OCI-LY3 (cell line): ENCODE data around the gene SKIDA1.

Experiments used
- H2AFZ ChIP-seq: fragments of 200-600, 300-600 bp; shearing (Covaris generic); 2 replicates; pipeline ENCODE4 v1.6.0; 2014; ENCODE audit warnings: antibody characterized with exemption, low read depth, low read length
- H3K27ac ChIP-seq: fragments of 200-600, 300-600 bp; sonication (generic); 2 replicates; pipeline ENCODE4 v1.5.1; 2014; ENCODE audit warnings: mild to moderate bottlenecking, low read length, moderate library complexity, mixed read lengths
- H3K27me3 ChIP-seq: fragments of 200-600, 300-600 bp; sonication (generic); 2 replicates; pipeline ENCODE4 v1.6.1; 2014; ENCODE audit warnings: low read depth, low read length, mixed read lengths
- H3K36me3 ChIP-seq: fragments of 200-600, 300-600 bp; sonication (generic); replicated peaks from 2 replicates; pipeline ENCODE3; 2014; ENCODE audit warnings: low read depth, low read length, mixed read lengths
- H3K4me1 ChIP-seq: fragments of 300-600, 200-600 bp; sonication (generic); 2 replicates; pipeline ENCODE4 v1.6.1; 2014; ENCODE audit warnings: low read length, mixed read lengths
- H3K4me2 ChIP-seq: fragments of 200-600, 300-600 bp; sonication (generic); 2 replicates; pipeline ENCODE4 v1.6.1; 2014; ENCODE audit warnings: low read length, mixed read lengths
- H3K4me3 ChIP-seq: fragments of 300-600, 200-600 bp; sonication (generic); 2 replicates; pipeline ENCODE4 v1.5.1; 2014; ENCODE audit warnings: antibody characterized with exemption, mild to moderate bottlenecking, low read length, moderate library complexity
- H3K79me2 ChIP-seq: fragments of 300-600, 200-600 bp; shearing (Covaris generic); 2 replicates; pipeline ENCODE4 v1.6.1; 2014; ENCODE audit warnings: mild to moderate bottlenecking, low read length, mixed read lengths
- H3K9ac ChIP-seq: fragments of 300-600, 200-600 bp; shearing (Covaris generic); 2 replicates; pipeline ENCODE4 v1.6.0; 2014; ENCODE audit warnings: mild to moderate bottlenecking, low read length, moderate library complexity
- H3K9me3 ChIP-seq: fragments of 200-600, 300-600 bp; shearing (Covaris generic); 2 replicates; pipeline ENCODE4 v1.6.1; 2014; ENCODE audit warnings: low read length, mixed read lengths; ENCODE audit not compliant: insufficient read depth
- H4K20me1 ChIP-seq: fragments of 200-600, 300-600 bp; sonication (generic); 2 replicates; pipeline ENCODE4 v1.6.1; 2016; ENCODE audit warnings: low read length, mixed read lengths; ENCODE audit not compliant: insufficient read depth
- CTCF ChIP-seq: fragments of 200-600, 300-600 bp; sonication (generic); IDR thresholded peaks from 2 replicates; pipeline ENCODE4 v1.5.1; 2014; ENCODE audit warnings: antibody characterized with exemption, low read length, low read depth
- EZH2phosphoT487 ChIP-seq: fragments of 200-600 bp; shearing (Covaris generic); IDR thresholded peaks from 2 replicates; pipeline ENCODE4 v1.6.1; 2018; ENCODE audit warnings: antibody characterized with exemption, mixed run types, low read depth

Gene SKIDA1

GRCh38 chr10:21517134-21518031 is 8.1 kb downstream of the SKIDA1 start:
- H3K4me2 ChIP-seq, result peak overlapping the region; percentile 99
- H4K20me1 ChIP-seq, result no peaks in the 10 kb centered on the region
- no peak for TF ChIP-seq CTCF
- no peak for TF ChIP-seq EZH2phosphoT487
- H3K36me3 ChIP-seq, result no peaks in the 10 kb centered on the region
- peaks cover 18% of the 10 kb centered on the region for H3K4me1 ChIP-seq
- H3K4me3 ChIP-seq, result peak overlapping the region; percentile 90
- peak overlapping the region; percentile 30 for H3K9ac ChIP-seq
- no peaks in the 10 kb centered on the region for H3K9me3 ChIP-seq
- peak overlapping the region; percentile 88 for H2AFZ ChIP-seq
- H3K27ac ChIP-seq, result no peak overlapping the region
- peaks cover 35% of the 10 kb centered on the region for H3K27me3 ChIP-seq
- no peaks in the 10 kb centered on the region for H3K79me2 ChIP-seq

GRCh38 chr10:21516242-21517131 is 9.0 kb downstream of the SKIDA1 start:
- Histone ChIP-seq H3K27ac (no peak overlapping the region), H3K4me1 (peaks cover 18% of the 10 kb centered on the region), H3K9ac (peak overlapping the region; percentile 28; the same call in 1 of the 2 replicates)

GRCh38 chr10:21515361-21516241 is 9.9 kb downstream of the SKIDA1 start:
- peak overlapping the region; percentile 90 for H3K4me2 ChIP-seq
- no peaks in the 10 kb centered on the region for H4K20me1 ChIP-seq
- H2AFZ ChIP-seq, result no peak overlapping the region
- no peak overlapping the region for H3K27ac ChIP-seq
- H3K27me3 ChIP-seq, result peaks cover 35% of the 10 kb centered on the region
- H3K4me3 ChIP-seq, result peak overlapping the region; percentile 90
- no peak for TF ChIP-seq EZH2phosphoT487
- H3K36me3 ChIP-seq, result no peaks in the 10 kb centered on the region
- H3K4me1 ChIP-seq, result peaks cover 18% of the 10 kb centered on the region
- H3K9ac ChIP-seq, result no peak overlapping the region
- H3K9me3 ChIP-seq, result no peaks in the 10 kb centered on the region
- no peaks in the 10 kb centered on the region for H3K79me2 ChIP-seq

More at GRCh38 chr10:21516242-21517131, 9.0 kb downstream of the SKIDA1 start:
- no peaks in the 10 kb centered on the region for H3K36me3 ChIP-seq
- peak overlapping the region; percentile 90 for H3K4me2 ChIP-seq
- H2AFZ ChIP-seq, result no peak overlapping the region
- H3K79me2 ChIP-seq, result no peaks in the 10 kb centered on the region
- H3K4me3 ChIP-seq, result peak overlapping the region; percentile 90
- no peaks in the 10 kb centered on the region for H3K9me3 ChIP-seq
- no peaks in the 10 kb centered on the region for H4K20me1 ChIP-seq
- TF ChIP-seq EZH2phosphoT487, result no peak
- TF ChIP-seq CTCF, result no peak
- peaks cover 35% of the 10 kb centered on the region for H3K27me3 ChIP-seq

GRCh38 chr10:21514818-21515351 is 10.6 kb downstream of the SKIDA1 start:
- H3K79me2 ChIP-seq, result no peaks in the 10 kb centered on the region
- H3K36me3 ChIP-seq, result no peaks in the 10 kb centered on the region
- H3K4me2 ChIP-seq, result no peak overlapping the region
- no peak overlapping the region for H3K27ac ChIP-seq
- no peaks in the 10 kb centered on the region for H3K9me3 ChIP-seq
- no peak for TF ChIP-seq CTCF
- H2AFZ ChIP-seq, result no peak overlapping the region
- H3K9ac ChIP-seq, result no peak overlapping the region
- H4K20me1 ChIP-seq, result no peaks in the 10 kb centered on the region
- peaks cover 34% of the 10 kb centered on the region for H3K27me3 ChIP-seq
- H3K4me3 ChIP-seq, result no peak overlapping the region
- H3K4me1 ChIP-seq, result peaks cover 18% of the 10 kb centered on the region
